SHP77 (cell line): Measurements from ENCODE around the gene TCEA2.

Experiments used
- DNase-seq, 2 experiments: peaks; one replicate each; lab custom pipeline; 2025; lab: John Stamatoyannopoulos, UW

Gene TCEA2

DNA sequence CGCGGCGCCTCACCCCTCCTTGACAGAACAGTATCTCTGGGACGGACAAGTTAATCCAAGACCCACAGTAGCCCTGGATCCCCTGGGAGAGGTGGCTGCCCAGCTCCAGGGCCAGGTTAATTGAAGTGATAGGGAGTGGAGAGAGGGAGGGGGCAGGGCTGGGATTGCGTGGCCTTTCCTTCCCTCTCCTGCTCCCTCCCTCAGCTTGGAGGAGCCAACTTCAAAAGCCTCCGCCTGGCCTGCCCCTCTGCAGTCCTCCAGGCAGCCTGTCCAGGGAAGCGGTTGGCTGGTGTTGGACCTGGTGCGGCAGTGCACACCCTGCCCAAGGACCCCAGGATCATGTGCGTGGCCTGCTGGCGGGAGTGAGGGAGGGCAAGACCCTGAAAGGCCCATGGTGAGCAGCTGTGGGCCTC, 27.1 kb upstream of the TCEA2 start, which contains the start of gene C20orf204:
Gene C20orf204, plus strand, starts transcription at position 250 of the 413 bp plus-strand sequence. Its CDS starts 142 bp downstream, at position 392.
- no peak for DNase-seq

DNA sequence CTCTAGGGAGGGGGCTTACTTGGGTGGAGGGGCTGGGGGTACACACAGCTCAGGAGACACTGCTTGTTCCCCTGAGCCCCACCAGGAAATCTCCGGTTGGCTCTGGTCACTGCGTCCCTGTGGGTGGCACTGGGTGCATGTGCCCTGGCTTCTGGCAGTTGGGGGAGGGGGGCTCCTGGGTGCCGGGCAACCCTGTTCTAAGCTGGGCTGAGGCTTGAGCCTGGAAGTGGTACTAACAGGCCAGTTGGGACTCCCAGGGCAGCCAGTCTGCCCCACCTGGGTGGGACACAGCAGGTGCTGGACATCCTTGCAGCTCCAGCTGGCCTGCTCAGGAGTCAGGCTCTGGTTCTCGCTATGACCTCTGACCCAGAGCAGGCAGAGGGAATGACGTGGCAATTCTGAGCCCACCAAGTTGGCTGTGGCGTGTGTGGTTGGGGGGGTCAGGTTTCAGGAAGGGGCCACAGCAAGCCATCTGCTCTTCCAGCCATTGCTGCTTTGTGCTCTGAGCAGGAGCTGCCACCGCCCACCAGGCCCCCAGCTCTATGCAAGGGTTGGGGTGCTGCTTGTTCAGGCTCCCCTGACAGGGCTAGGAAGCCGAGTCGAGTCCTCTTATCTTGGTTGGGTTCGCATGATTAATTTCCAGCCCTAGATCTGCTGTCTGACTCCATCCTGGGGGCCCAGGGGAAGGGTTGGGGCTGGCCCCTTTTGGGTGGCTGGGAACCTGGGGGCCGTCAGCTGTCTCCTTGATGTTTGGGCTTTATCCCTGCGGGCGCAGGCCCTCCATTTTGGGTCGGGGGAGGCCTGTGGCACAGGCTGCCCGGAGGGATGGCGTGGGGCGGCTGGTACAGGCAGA, 26.4 kb upstream of the TCEA2 start:
- no peak for DNase-seq

DNA sequence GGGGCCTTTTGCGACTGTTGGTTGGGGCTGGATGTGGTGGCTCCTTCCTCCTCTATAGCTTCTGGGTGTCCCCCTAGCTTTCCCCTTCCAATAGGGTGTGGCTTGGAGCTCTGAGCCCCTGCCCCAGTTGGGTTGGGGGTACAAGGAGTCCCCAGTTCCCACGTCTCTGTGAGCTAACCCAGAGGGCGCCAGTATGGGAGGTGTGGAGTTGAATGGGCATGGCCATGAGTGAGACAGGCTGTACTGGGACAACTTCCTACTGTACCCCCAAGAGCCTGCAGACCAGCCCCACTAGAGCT, 25.9 kb upstream of the TCEA2 start:
- DNase-seq: no peak

DNA sequence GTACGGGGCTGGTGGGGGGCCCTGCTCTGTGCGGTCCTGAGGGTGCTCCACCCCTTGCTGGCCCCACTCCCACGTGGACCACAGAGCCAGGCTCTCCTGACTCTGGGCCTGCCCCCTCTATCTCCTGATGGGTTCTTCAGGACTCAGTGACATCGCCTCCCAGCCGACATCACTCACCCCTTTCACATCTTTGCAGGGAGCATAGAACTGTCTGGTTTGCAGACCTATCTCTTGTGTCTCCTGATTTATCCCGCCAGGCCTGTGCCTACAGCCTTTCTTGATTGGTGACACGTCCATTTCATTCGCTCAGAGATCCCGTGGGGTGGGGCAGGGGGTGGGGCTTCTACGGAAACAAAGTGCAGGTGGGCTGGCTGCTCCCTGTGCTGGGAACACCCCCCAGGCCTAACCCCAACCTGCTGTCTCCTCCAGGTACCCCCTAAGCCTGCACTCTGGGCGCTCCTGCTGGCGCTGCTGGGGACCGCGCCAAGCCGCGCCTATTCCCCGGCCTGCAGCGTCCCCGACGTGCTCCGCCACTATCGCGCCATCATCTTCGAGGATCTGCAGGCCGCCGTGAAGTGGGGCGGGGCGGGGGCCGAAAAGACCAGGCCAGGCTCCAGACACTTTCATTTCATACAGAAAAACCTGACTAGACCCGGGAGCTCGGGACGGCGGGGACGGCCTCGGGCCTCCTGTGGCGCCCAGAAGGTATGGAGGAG, 25.3 kb upstream of the TCEA2 start:
- DNase-seq: no peak

DNA sequence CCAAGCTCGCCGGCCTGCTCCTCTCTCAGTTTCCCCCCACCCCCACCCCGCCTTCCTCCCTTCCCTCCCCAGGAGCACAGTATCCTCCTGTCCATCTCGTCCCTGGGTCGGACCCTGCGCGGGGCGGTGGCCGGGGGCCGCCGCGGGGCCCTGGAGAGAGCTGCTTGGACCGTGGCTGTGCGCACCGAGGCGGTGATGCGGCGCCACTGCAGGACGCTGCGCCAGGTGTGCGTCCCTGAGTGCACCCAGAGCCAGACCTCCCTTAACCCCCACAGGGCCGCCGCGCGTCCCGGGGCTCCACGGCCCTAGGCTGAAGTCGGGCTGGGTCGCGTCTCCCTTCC, 24.8 kb upstream of the TCEA2 start:
- DNase-seq: peak in 1 of 2 experiments; percentile 64

DNA sequence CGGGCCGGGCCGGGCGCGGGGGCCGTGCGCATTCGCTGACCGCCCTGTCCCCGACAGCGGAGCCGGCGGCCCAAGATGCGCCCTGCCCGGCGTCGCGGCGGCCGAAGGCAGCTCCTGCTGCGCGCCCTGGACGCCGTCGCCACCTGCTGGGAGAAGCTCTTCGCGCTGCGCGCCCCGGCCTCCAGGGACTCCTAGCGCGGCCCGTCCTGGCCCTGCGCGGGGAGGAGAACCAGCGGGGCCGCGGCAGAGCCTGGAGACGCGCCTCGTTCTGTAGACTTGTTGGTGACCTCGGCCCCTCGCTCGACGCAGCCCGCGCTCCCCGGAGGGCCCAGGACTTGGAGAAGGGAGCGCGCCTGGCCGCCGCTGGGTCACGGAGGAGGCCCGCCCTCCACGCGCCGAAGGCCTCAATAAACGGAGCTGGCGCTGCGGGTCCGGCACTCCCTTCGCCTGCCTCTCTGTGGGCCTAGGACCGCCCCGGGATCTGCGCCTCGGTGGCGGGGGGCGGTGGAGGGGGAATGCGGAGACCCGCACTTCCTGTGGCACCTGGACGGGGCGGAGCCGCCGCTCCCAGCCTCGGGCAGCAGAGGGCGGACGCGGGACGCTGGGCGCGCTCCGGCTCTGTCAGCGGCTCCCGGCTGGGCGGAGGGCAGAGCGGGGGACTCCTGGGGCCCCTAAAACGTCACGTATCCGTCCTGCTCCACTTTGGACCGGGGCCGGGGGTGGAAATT, 24.3 kb upstream of the TCEA2 start:
- peak; percentile 79 to 87 for DNase-seq

DNA sequence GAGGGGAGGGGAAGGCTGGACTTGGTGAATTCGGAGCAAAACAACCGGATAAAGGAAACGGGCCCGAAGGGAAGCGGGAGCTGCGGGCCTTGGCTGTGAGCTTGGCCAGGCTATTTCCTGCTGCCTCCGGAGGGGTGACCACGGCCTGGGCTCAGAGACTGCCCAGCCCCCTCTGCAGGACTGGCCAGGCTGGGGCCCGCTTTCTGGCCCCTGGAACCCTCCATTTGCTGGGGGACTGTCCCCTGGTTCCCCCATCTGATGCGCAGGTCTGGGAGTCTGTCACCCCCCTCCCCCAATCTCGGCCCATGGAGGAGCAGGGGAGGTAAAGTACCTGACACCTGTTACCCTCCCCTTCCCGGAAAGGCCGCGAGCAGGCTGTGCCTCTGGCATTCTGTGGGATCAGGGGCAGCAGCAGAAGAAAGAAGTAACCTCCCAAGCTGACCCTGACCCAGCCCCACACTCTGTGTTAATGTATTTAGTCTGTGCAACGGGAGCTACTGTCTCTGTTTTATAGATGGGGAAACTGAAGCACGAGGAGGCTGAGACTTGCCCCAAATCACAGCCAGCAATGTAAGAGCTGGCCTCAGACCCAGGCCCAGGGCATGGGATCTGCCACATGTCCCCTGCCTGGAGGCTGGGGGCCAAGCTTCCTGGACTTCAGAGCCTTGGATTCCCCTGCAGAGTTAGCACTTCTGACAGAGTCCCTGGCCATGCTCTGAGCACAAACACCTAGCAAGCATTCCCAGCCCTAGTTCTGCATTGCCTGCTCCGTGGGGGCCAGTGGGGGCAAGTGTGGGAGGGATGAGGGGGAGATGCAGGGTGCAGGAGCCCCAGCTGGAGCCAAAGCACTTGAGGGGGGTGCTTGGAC, 23.5 kb upstream of the TCEA2 start:
- DNase-seq: no peak

DNA sequence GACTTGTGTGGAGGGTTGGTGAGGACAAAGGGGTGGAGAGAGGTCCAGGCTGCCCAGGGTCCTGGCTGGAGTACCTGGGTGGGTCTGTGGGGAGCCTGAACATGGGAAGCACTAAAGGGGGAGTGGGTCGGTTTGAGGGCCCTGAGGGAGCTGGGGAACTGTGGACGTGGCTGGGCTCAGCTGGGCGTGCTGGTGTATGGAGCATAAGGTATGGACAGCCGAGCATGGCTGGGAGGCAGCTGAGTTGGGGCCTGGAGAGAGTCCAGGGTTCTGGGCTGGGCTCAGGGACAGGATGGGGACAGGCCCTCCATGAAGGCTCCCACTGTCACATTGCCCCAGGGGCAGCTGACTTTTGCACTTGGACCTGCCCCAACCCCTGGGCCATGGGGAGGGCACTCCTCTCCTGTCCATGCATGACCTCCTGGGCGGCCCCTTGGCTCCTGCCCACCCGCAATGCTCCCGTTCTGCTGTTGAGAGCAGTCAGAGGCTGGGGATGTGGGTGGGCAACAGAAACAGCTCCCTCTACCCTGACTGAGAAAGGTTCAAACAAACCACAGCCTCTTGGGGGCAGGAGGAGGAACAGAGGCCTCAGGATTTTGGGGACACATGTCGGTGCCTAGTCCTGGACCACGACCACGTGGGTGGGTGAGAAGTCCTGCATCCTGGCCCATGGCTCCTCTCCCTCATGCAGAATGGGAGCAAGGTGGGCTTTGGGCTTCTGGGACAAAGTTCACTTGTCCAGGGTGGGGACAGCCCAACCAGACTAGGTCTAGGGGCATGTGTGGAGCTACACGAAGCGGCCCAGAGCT, 22.6 kb upstream of the TCEA2 start:
- no peak for DNase-seq

DNA sequence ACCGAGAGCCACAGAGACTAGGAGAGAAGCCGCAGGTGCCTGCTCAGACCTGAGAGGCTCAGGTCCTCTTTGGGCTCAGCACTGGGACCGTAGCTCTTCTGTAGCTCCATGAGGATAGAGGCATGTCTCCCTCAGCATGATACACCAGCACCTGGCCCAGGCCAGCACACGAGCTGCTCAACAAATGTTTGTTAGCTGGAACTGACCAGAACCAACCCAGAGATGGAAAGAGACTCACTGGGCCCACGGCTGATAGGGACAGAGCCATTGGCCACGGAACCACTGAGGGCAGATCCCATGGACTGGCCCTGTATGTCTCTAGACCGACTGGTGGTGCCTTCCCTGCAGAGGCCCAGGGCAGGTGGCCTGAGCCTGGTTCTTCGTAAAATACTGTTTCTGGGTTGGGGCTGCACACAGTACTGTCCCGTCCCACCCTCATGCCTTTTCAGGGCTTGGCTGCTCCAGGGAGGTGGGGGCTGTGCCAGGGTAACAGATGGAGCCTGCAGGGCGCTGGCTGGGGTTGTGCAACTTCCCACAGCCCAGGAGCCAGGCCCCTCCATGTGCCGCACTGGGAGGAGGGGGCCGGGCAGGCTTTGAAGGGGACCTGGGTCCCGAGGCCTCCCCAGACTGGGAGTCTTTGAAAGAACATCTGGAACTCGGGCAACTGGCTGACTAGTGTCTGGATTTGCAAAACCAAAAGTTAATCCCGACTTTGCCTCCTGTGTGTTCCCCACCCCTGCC, 21.8 kb upstream of the TCEA2 start:
- DNase-seq: no peak

DNA sequence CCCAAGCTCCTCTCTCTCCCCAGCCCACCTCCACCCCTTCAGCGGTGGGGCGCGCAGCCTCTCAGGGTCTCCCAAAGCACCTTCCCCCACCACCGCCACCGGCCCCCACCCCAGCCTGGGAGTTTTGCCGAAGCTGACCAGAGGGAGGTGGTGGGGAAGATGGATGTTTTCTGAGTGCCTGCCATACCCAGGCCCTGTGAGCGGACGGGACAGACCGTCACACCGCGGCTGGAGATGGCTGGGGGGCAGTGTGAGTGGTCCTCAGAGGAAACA, 21.3 kb upstream of the TCEA2 start:
- DNase-seq: no peak

DNA sequence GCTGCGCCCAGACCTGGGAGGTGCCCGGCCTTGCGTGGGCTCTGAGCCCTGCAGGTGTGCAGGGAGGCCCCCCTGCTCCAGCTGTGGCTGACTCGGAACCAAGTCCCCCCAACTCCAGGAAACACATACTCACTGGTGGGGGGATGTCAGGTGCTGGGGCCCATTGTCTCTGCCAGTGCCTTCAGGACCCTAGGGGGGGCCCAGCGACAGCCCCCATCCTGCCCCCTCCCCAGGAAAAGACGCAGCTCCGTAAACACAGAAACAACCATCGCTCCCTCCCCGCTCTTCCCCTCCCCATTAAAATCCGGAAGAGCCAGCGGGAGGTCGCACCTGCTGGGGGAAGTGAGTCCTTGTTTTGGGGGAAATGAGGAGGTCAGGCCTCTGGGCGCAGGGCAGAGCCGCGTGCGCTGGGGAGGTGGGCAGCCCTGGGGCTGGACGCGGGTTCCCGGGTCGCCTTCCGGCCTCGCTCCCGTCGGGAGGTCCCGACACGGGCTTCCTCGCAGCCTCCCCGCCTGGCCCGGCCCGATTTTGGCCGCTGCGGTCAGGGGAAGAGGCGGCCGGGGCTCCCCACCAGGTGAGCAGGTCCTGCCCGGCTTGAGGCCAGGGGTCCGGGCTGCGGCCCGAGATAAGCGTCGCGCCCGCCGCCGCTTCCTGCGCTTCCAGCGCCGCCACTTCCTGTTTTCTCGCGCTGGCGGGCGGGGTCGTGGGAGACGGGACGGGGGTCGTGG, 20.8 kb upstream of the TCEA2 start:
- DNase-seq: no peak

DNA sequence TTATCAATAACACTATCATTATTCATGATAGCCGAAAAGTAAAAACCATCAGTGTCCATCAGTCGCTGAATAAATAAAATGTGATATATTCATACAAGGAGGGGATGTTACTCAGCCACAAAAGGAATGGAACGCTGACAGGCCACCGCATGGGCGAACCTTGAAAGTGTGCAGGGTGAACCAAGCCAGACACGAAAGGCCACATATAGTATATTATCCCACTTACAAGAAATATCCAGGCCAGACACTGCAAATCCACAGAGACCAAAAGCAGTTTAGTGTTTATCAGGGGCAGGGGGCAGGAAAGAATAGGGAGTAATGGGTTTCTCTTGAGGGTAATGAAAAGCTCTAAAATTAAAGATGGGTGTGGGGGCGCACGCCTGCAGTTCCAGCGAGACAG, 19.2 kb upstream of the TCEA2 start:
- DNase-seq: no peak

DNA sequence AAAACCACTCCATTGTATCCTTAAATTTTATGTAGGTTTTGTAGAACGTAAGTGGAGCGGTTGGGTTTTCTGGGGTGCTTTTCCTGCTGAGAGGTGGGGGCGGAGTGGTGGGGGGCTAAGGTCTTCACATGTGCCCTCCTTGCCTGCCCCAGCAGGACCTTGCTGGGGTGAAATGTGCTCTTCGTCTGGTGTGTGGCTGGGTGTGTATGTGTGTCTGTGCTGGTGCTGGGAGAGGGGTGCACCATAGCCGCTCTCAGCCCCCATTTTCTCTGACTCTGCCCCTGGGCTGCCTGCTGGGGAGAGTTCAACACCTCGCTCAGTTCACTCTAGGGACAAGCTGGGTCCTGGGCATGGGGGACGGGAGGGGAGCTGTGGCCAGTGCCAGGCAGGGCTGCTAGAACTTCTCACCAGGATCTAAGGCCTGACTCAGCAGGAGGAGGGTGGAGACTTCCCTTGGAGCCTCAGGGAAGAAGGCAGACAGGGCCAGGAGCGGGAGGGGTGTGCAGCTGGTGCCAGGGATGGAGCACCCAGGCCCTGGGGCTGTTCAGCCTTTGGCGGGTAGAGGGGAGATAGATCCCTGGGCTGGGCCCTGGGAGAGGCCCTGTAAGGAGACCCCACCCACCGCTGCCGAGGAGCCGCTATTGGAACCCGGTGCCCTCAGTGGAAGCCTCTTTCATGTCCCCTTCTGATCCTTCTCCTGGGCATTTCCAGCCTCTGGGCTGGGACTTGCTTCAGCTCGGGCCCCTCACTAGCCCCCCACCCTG, 18.3 kb upstream of the TCEA2 start:
- no peak for DNase-seq

DNA sequence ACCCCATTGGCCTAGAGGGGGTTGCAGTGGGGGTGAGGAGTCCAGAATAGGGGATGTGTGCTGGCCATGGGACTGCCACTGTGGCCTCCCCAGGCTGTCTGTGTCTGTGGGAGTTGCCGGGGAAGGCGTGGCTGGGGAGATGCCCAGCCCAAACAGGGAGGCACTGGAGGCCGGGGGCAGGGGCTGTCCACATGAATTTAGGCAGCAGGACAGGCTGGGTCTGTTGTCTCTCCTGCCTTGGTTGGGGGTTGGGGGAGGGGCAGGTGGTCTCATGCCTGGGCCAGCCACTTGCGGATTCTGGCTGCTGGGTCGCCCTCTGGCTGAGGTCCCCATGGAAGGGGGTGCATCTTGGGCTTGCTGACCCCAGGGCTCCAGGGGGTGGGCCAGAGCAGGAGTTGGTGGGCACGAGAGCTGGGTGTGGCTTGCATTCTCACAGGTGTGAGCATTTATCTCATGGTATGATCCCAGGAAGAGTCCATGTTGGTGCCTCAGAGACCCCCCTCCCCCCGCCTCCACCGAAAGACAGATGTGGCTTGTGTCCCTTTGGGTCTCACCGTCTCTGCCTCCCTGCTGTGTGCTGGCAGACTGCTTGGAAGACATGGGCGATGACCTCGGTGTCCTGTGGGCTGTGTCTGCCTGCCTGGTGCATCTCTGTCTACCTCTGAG, 17.5 kb upstream of the TCEA2 start:
- DNase-seq: no peak

DNA sequence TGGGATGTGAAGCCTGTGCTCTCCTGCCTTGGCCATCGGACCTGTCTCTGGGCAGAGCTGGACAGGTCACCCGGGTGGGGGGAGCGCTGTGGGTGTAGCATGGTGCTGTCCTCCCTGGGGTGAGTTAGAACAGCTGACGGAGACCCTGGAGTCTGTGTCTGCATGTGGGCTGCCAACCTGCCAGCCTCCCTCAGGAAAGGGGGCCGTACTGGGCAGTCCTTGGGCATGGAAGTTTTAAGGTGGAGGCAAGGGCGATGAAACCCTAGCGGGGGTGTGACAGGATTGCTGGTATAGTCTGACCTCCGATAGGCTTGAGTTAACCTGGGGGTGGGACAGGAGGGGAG, 16.0 kb upstream of the TCEA2 start:
- DNase-seq: no peak

DNA sequence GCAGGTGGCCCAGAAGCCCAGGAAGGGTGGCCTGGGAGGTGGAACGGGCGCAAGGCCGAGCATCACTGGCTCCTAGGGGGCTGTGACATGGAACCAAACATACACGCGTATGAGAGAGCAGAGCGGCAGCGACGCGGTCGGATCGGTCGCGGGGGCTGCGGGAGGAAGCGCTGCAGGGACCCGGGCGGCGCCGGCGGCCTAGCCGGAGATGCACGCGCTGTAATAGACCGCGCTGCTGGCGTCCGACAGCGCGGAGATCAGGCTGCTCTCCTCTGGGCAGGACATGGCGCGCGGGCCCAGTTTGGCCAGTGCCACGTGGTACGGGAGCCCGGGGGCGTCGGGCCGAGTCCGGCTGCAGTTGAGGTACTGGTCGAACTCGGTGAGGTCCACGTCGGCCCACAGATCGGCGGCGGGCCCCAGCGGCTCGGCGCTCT, 15.0 kb upstream of the TCEA2 start:
- DNase-seq: no peak

DNA sequence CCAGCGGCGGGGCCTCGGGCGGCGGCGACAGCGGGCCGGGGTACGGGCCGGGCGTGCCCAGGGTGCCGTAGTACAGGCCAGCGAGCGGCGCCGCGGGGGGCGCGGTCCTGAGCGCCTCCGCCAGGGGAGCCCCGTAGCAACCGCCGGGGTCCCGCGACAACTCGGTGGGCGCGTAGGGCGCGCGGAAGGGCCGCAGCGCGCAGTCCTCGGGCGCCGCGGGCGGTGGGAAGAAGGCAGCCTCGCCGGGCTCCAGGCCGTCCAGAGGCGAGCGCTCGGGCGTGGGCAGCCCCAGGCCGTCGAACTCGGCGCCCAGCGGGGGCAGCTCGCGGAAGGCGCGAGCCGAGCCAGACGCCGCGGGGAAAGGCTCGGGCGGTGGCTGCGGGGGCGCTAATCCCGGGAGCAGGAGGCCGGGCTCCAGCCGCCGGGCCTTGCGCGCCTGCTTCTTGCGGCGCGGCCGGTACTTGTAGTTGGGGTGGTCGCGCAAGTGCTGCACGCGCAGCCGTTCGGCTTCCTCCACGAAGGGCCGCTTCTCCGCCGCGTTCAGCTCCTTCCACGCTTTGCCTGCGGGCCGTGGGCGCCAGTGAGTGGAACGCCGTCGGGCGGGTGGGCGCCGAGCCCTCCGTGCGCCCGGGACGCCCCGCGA, 14.5 kb upstream of the TCEA2 start:
- no peak for DNase-seq
